EL (cell line): ENCODE measurements around the gene YPEL3.
"Not testable (repeated sequence)": the region's sequence is repeated elsewhere in the genome, so short reads cannot be mapped to it uniquely, and the experiment has no call there.

ENCODE experiments used
- DNase-seq: peaks from one replicate; pipeline ENCODE4 v3.0.0-alpha.2; 2016

The YPEL3 gene

DNA sequence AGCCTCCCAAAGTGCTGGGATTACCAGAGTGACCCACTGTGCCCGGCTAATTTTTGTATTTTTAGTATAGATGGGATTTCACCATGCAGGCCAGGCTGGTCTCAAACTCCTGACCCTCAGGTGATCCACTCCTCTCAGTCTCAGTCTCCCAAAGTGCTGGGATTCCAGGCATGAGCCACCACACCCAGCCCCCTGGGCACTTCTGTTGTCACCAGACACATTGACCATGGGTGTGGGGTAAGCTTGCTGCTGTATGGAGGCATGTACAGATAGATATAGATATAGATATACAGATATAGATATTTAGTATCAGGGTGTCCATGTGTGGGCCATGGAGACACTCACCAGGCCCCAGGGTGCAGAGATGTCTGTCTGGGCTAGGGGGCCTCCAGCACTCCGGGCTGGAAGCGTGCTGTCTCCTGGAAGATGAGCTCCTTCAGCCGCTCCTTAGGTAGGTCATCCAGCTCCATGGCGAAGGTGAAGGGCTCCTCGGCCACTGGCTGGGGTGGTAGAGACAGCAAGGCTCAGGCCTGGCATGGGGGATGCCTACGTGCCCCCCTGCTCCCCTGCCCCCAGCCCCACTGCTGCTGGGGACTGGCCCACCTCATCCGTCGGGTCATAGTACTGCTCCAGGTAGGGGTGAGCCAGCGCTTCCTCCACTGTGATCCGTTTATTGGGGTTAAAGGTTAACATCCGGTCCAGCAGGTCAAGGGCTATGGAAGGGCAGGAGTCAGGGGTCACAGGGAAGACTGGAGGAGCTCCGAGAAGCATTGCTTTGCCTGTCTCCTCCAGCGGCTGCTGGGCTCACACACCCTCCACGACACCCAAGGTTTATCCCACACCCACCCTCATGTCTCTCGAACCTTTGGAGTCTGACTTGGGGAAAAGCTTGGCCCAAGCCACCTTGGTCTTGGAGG, 20.5 kb upstream of the YPEL3 start:
- DNase-seq: no peak

DNA sequence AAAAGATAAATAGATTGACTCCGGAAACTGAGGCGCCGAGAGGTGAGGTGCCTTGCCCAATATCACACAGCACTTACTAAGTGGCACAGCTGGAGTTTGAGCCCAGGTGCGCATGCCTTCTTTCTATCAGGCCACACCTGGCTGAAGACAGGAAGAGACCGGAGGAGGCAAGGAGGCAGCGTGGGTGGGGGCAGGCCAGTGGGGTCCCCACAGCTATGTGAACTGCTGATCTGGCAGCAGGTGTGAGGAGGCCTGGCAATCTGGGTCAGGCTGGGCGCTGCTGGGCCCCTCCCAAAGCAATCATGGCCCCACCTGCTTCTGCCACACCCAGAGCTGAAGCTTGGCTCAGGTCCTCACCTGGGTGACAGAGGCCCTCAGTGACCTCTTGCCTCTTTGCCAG, 19.2 kb upstream of the YPEL3 start:
- no peak for DNase-seq

DNA sequence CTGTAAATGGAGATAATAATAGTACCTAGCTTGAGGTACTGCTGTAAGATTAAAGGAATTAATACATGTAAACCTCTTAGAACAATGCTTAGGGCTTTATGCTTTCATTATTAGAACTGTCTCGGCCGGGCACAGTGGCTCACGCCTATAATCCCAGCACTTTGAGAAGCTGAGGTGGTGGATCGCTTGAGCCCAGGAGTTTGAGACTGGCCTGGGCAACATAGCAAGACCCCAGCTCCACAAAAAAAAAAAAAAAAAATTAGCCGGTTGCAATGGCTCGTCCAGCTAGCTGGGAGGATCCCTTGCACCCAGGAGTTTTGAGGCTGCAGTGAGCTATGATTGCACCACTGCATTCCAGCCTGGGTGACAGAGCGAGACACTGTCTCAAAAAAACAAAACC, 18.8 kb upstream of the YPEL3 start:
- not testable (repeated sequence) for DNase-seq

DNA sequence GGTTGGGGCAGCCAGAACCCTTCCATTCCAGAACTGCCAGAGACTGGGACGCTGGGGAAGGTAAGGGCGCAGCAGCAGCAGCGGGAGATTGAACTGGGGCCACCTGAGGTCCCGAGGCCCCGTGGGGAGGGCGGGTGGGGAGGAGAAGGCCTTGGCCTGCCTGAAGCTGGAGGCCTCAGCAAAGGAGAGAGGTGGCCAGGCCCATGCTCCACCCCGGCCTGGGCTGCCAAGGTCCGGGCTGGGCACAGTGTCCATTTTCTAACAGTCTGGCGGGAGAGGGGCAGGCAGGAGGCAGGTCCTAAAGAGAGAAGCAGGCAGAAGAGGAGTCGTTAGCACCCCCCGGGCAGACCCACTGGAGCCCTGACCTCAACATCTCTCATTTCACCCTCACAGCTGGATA, 18.4 kb upstream of the YPEL3 start:
- DNase-seq: no peak

DNA sequence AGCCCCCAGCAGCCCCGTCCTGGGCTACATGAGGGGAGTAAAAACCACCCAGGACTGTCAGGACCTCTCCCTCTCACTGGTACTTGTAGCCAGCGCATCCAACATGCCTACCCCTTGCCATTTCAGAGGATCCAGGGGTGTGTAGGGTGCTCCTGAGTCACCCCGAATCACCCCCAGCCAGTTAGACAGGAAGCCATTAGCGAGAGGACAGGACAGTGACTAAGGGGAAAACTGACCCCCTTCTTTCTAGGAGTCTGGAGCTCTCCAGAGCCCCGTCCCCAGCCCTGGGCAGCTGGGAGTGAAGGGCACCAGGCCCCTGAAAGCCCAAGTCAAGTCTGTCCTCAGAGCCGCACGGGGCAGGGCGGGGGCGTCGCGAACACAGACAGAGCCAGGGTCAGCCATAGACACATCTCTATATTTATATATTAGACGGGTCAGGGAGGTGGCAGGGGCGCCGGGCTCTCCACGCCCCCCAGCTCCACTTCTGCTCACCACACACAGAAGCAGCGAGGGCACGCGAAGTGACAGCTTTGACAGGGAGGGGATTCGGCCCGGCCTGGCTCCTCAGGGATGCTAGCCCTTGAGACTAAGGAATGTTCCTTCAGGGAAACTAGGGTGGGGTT, 17.8 kb upstream of the YPEL3 start:
- DNase-seq: peak; percentile 41

DNA sequence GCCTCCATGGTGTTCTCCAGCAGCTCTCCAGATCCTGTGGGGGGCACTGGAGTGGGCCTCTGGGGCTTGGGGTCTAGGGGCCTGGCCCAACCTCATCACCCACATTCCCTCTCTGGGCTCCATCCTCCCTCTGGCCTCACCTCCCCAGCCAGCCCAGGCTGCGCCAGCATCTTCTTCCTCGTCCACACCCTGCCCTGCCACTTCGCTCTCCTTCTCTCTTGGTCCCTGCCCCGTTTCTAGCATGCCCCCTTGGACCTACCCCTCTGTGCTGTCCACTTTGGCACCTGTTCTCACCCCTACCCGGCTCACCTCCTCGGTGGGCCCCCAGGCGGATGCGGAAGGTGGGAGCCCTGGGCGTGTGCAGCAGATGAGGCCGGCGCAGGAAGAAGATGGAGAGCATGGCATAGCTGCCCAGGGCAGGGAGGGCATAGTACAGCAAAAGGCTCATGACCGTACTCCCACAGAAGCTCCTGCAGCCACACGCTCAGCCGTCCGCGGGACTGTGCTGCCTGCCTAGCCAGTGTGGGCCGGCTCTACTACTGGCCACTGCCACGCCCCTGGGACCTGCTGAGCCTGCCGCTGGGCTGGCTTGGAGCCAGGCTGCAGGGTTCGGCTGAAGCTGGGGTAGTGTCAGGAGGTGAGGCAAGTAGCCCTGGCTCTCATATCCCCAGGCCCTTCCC, 17.2 kb upstream of the YPEL3 start, which contains the start of gene GDPD3:
Gene GDPD3 (minus strand): TSS at position 507 of the 680 bp plus-strand sequence. CDS start 59 bp downstream, at position 448.
- DNase-seq: peak; percentile 30

DNA sequence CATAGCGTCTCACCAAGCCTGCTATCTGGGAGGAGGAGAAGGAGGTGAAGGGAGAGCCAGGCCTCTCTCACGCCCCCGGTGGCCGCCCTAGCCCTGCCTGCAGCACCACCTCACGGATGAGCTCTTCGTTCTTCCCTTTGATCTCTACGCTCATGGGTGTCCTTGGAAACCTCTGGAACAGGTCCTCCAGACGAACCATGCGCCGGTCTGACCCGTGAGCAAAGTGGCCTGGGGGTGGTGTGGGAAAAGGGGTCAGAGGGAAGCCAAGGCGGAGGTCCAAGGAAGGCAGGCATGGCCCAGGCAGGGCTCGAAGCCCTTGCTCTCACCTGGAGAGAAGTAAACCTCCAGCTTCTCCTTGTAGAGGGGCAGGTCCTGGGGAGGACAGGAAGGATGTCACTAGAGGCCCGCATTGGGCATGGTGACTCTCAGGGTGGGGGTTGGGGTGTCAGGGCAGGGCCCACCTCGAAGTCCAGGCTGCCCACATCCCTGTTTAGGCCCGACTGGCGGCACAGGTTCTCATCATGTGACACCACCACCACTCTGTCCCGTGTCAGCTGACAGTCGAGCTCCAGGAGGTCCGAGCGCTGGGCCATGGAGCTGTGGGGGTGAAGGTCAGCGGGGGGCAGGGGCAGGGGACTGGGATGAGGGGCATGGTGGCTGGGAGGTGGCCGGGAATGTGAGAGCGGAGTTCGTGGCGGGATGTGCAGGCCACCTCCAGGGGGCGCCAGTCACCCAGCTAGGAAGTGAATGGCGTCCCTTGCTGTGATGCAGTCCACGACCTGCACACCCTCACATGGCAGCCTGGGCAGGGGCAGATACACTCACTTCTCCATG, 16.4 kb upstream of the YPEL3 start:
- peak; percentile 45 for DNase-seq

DNA sequence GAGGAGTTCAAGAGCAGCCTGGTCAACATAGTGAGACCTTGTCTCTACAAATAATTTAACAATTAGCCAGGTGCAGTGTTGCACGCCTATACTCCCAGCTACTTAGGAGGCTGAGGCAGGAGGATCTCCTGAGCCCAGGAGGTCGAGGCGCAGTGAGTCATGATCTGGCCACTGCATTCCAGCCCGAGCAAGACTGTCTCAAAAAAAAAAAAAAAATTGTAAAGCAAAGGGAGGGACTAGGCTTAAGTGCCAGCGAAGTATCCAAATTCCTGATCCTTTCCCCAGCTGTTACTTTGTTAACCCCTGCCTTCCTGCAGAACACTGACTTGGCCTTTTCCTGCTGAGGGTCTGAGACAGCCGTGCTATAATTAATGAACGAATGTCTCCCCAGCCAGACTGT, 14.6 kb upstream of the YPEL3 start:
- peak; percentile 27 for DNase-seq

DNA sequence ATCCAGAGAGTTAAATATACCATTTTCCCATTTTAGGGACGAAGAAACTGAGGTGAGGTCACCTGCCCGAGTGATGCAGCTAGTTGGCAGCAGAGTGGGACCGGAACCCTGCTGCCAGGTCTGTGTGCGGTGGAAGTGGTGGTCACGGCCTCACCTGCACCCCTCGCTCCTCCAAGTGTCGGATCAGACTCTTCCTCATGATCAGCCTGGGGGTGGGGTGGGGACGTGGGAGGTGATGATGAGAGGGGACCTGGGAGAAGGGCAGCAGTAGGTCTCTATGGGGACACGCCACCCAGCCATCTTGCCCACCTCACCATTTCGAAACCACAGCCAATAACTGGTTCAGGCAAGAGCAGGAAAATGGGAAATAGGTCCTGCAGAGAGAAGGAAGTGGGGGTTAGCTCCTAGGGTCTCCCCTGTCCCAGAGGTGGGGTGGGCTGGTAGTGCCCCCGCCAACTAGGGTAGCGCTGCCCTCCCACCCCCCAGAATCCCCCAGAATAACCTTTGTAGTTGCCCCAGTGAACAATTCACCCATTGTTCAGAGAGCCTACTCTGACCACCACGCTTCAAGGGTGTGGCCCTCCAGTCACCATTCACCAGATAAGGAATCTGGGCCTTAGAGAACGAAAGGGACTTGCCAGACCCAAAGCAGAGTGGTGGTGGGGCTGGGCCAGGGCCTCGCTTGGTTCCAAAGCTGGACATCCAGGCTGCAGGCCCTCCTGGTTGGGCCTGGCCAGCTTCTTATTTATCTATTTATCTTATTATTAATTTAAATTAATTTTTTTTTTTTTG, 12.2 kb upstream of the YPEL3 start:
- DNase-seq: no peak

DNA sequence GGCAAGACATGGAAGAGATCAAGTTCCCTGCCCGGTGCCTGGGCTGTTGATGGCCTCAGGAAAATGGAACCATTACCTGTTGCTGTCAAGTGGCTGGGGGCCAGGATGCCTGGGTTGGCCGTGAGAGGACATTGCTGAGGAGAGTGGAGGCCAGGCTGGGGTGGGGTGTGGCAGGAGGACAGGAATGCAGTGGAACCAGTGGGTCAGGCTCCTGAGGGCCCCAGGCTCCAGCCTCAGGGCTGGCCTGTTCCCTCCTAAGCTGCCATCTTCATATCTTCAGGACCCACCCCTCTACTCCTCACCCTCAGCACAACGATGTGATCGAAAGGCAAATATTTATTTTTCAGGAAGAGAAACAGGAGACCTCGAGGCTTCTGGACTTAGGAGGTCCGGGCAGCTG, 8.5 kb upstream of the YPEL3 start:
- DNase-seq: no peak

DNA sequence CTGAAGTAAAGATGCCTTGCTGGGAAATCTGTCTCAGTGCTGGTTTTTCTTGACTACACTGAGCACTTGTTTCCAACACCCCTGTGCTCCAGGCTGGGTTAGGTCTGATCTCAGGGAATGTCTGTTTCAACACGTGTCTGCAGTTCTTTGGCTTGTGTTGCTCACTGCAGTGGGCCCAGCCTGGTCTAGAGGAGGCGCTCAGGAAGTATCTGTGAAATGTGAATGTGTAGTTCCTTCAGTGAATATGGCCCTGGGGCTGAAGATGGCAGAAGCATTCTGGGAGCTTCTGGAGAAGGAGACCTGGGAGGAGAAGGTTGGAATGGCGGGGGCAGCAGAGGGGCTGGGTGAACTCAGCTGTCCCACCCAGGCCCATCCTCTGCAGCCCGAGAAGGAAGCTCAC, 8.1 kb upstream of the YPEL3 start:
- no peak for DNase-seq

DNA sequence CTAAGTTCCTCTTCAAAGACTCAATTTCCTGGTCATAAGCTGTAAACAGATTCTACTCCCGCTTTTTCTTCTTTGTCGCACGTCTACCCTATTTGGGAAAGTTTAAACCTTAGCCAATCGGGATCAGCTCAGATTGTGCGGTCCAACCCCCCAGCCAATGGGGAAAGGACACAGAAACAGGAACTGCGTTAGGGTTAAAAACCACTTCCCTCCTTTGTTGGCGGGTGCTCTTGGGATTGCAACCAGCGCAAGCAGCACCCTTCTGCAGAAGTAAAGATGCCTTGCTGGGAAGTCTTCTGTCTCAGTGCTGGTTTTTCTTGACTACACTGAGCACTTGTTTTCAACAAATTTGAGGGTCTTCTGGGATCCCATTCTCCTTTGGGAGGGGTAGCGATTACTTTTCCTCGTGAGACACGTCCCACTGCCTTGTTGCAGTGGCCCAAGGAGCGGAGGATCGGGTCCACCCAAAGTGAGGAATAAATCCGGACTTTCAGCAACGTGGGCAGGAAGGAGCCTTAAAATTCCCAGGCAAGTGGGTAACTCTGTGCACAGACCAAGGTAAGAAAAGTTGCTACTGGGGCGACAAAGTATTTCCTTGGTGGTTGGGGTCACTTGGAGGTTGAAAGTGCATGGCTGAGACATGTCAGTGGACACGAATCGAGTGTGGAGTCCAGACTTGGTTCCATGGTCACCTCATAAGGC, 1.0 kb upstream of the YPEL3 start:
- DNase-seq: no peak

DNA sequence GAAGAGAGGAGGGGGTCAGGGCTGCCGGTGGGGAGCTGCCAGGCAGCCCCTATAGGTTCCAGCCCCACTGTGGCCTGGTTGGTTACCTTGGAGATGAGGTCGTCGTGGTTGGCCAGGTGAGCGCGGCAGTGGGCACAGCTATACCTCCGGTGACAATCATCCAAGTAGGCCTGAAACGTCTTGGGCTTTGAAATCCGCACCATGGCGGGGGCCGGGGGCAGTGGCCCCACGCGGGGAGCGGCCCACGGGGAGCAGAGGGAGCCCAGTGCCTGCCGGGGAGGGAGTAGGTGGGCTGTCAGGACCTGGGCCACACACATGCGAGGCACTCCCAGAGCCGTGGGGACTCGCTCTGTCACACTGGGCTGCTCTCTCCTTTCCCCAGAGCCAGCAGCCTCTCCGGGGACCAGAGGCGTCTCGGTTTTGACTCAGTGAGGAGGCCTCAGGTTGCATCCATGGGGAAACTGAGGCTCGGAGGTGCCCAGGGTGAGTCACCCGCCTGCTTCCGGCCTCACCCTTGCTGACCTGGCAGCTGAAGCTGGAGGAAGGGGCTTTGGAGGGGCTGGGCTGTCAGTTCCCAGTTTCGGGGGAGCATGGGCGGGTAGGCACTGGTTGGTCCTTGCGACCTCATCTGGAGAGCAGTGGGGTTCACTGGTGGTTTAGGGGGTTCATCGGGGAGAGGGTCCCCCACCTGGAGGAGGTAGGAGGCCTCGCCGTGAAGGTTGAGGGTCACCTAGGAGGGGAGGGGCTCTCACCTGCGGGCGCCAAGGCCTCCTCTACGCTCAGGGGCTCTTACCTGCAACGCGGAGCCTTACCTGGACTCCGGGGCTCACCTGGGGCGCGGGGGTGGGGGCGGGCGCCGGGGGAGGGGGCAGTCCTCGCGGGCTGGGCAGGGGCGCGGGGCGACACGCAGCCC, 591 bp downstream of the YPEL3 start:
- no peak for DNase-seq

DNA sequence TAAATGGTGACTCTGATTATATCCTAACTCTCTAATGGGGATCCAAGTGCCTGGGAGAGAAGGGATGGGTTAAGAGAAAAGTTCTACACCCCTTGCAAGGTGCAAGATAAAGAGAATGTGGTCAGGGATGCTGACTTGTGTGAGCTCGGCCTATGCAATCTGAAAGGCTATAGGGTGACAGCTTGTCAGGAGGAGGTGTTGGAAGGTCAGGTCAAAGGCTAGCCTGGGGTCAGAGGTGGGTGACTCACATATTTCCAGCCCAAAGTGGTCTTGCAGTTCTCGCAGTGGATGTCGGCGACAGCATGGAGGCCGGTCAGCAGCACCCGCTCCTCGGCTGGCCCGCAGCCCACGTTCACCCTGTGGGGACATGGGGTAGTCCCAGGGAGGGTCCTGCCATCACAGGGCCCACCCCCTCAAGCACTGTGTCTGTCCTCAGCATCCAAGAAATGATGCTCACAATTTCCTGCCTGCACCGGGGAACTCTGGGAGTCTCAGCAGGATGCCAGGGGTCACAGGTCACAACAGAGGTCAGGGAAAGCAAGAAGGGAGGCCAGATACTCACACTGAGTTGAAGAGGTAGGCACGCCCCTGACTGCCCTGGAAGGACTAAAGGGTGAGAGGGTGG, 1.4 kb downstream of the YPEL3 start:
- no peak for DNase-seq

DNA sequence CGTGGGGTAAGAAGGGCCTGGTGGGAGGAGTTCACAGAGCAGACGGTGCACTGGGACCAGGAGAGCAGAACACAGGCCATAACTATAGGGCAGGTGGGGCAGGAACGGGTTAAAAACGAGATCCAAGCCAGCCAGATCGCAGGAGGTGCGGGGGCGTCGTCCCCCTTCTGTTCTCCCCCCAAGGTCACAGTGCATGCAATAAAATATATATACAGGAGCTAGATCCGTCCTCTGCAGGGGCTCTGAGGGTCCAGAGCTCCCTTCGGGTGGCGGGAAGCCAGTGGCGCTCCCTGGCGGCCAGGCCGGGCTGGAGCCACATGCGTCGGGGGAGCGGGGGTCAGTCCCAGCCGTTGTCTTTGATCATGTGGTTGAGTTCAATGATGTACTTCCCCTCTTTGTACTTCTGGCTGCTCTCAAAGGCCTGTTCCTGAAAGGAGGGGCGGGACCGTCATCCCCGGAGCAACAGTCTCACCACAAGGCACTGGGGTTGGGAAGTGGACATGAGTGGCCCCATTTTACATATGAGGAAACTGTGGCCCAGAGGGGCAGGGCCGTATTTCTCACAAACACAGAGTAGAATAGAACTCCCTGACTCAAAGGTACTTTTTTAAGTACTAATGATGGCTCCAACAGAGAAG, 3.5 kb downstream of the YPEL3 start:
- peak; percentile 44 for DNase-seq

DNA sequence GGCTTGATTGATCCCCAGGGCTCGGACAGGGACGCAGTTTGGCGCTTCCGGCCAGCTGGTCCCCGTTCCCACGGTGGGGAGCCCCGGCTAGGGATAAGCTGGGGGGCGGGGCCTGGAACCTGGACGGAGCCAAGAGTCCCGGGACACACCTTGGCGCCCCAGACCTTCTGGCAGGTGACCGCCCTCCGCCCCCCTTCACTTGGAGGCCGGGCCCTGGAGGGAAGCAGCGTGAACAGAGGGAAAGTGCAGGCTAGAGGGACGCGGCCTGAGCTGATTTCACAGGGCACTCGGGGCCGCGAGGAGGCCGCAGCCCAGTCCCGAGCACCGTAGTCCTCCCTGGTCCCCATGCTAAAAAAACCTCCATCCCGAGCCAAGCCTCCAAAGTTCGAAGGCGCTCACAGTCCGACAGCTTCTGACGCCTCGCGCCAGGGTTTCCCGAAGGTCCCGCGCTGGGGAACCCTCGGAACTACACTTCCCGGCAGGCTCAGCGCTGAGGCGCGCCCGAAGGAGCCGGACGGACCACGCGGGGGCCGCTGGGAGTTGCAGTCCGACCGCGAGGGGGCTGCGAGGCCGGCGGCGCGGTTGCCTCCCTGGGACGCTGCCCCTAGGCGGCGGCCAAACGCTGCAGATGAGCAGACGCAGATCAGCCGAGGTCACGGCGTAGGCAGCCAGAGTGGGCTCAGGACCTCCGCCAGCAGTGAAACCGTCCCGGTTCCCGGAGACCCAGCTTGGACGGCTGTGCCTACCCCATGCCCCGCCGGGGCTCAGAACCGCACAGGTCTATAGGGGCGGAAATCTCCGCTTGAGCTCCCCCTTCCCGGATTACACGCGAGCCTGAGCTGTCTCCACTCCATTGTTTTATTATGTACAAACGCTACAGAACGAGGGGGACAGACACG, 4.3 kb downstream of the YPEL3 start, which contains the start of gene TBX6:
Gene TBX6 (minus strand): TSS at position 451 of the 899 bp plus-strand sequence. CDS start 731 bp downstream, outside the sequence.
- peak; percentile 90 for DNase-seq

DNA sequence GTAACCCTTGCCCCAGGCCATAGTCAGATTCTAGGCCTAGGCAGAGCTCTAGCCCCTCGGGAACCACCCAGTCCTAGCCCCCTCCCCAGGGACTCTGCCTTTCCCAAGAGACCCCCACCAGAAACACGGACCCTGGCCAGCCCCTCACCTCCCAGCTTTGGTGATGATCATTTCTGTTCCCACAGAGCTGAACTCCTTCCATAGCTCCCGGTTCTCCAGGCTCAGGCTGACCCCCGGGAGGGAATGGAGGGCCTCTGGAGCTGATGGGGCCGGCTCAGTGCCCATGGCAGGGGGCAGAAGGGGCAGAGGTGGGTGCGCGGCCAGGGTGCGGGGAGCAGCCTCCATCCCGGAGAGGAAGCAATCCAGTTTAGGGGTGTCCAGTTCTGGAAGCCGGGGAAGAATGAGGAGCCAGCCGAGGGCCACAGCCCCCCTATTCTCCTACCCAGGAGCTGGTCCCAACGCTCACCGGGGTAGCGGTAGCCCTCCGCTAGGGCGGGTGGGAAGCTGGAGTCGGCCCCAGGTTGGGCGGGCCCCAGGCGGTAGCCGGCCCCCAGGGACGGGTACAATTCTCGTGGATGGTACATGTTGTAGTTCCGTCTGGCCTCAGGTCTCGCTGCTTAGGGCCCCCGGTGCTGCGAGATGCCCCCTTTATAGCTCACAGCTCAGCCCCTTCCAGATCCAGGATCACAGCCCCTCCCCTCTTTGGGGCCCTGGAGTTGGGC, 5.2 kb downstream of the YPEL3 start:
- no peak for DNase-seq
